COLO829 (cell line): Measurements from ENCODE around the gene EIF4A3.

Experiments used
- DNase-seq: peaks from one replicate; pipeline ENCODE4 v3.0.0; 2012; ENCODE audit warnings: low spot score

EIF4A3 gene

GRCh38 chr17:80133626-80133970 lies 13.3 kb downstream of the EIF4A3 start:
- DNase-seq, result no peak

GRCh38 chr17:80132906-80133625 lies 13.9 kb downstream of the EIF4A3 start:
- DNase-seq, result no peak

- no peak for DNase-seq
These were observed 15.9 kb downstream of the EIF4A3 start for GRCh38 chr17:80130992-80131391.

GRCh38 chr17:80129006-80129565 lies 17.8 kb downstream of the EIF4A3 start:
- DNase-seq, result no peak

GRCh38 chr17:80126449-80126715 lies 20.5 kb downstream of the EIF4A3 start:
- no peak for DNase-seq

- DNase-seq, result no peak
These were observed 21.1 kb downstream of the EIF4A3 start for GRCh38 chr17:80125656-80126448.

GRCh38 chr17:80124351-80124981 lies 22.5 kb downstream of the EIF4A3 start:
- DNase-seq, result no peak

GRCh38 chr17:80123791-80124190 lies 23.1 kb downstream of the EIF4A3 start:
- DNase-seq, result no peak

GRCh38 chr17:80122926-80123505 lies 23.9 kb downstream of the EIF4A3 start:
- DNase-seq, result no peak

GRCh38 chr17:80122026-80122575 lies 24.8 kb downstream of the EIF4A3 start:
- no peak for DNase-seq

- DNase-seq, result no peak
These were observed 27.1 kb downstream of the EIF4A3 start for GRCh38 chr17:80119839-80120238.

- no peak for DNase-seq
These were observed 27.6 kb downstream of the EIF4A3 start for GRCh38 chr17:80119271-80119791.

- no peak for DNase-seq
These were observed 28.2 kb downstream of the EIF4A3 start for GRCh38 chr17:80118601-80119270.

GRCh38 chr17:80117491-80118401 lies 29.2 kb downstream of the EIF4A3 start:
- DNase-seq, result no peak

- no peak for DNase-seq
These were observed 30.0 kb downstream of the EIF4A3 start for GRCh38 chr17:80116921-80117380.

- DNase-seq, result no peak
These were observed 30.5 kb downstream of the EIF4A3 start for GRCh38 chr17:80116276-80116920.

GRCh38 chr17:80115159-80115558 lies 31.8 kb downstream of the EIF4A3 start:
- DNase-seq, result no peak

GRCh38 chr17:80114758-80115157 lies 32.2 kb downstream of the EIF4A3 start:
- DNase-seq, result no peak

GRCh38 chr17:80113033-80113484 lies 33.9 kb downstream of the EIF4A3 start:
- DNase-seq, result no peak
